ENCODE data around the gene HELZ.
"Not testable (repeated sequence)": the region's sequence is repeated elsewhere in the genome, so short reads cannot be mapped to it uniquely, and the experiment has no call there.

HELZ gene

GRCh38 chr17:67265436-67266019 is 20.5 kb upstream of the HELZ start:
- no peak for DNase-seq (ENCODE audit: low read depth in 2 of 2)

- no peak for DNase-seq (ENCODE audit: low read depth in 2 of 2)
Measured at GRCh38 chr17:67262435-67263117, 17.6 kb upstream of the HELZ start.

- no peak for DNase-seq (ENCODE audit: low read depth in 2 of 2)
Measured at GRCh38 chr17:67260170-67260987, 15.4 kb upstream of the HELZ start.

DNA sequence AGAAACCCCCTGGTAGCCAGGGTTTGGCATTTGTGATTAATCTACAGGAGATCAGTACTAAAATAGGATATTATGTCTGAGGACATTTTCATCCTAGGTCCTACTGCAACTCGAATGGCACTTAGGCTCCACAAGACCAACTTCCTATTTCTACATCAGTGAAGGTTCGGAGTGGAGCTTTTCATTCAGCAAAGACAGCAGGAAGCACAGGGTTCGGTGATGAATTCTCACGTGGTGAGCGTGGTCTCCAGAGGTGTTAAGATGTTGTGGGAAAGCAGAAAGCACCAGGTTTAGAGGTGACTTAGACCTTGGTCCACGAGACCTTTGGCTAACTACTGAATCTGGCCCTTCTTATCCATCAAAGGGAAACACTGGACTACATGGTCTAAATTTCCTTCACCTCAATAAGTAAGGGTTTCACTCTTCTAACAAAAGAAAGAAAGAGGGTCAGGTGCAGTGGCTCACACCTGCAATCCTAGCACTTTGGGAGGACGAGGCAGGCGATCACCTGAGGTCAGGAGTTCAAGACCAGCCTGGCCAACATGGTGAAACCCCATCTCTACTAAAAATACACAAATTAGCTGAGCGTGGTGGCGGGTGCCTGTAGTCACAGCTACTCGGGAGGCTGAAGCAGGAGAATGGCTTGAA is 13.9 kb upstream of the HELZ start:
- DNase-seq (ENCODE audit: low read depth in 2 of 2) = no peak

DNA sequence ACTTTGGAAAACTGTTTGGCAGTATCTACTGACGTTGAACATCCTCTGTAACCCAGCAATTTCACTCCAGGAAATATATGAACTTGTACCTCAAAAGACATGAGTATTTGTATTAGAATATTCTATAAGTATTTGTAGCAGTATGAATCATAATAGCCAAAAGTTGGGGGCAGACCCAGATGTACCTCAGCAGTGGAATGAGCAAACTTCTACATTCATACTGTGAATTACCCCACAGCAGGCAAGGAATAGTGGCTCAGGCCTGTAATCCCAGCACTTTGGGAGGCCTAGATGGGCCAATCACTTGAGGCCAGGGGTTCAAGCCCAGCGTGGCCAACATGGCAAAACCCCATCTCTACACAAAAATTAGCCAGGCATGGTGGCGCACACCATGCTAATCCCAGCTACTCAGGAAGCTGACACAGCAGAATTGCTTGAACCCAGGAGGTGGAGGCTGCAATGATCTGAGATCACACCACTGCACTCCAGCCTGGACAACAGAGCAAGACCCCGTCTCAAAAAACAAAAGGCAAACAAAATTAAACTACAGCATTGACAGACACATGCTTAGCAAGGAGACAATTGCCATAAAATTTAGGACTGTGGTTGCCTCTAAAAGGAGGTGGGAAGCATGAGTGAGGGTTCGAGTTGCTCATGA is 11.2 kb upstream of the HELZ start:
- no peak for DNase-seq (ENCODE audit: low read depth in 2 of 2)

DNA sequence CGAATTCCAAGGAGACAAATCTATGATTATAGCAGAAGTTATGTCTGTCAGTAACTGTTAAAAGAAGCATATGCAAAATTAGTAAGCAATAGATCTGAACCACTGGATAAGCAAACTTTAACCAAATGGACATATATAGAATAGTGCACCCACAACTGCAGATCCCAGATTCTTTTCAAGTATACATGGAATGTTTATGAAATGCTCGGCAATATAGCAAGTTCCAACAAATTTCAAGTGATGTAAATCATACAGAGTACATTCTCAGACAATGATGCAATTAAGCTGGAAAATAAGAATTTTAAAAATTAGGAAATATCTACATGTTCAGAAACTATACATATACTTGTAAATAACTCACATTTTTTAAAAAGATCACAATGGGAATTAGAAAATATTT is 8.4 kb upstream of the HELZ start:
- no peak for DNase-seq (ENCODE audit: low read depth in 2 of 2)

GRCh38 chr17:67251586-67251985 is 6.6 kb upstream of the HELZ start:
- not testable (repeated sequence) for DNase-seq (ENCODE audit: low read depth in 2 of 2)

- no peak for DNase-seq (ENCODE audit: low read depth in 2 of 2)
Measured at GRCh38 chr17:67248291-67248690, 3.3 kb upstream of the HELZ start.

- no peak for DNase-seq (ENCODE audit: low read depth in 2 of 2)
Measured at GRCh38 chr17:67247416-67247900, 2.5 kb upstream of the HELZ start.

- no peak for DNase-seq (ENCODE audit: low read depth in 2 of 2)
Measured at GRCh38 chr17:67246653-67247415, 1.8 kb upstream of the HELZ start.

DNA sequence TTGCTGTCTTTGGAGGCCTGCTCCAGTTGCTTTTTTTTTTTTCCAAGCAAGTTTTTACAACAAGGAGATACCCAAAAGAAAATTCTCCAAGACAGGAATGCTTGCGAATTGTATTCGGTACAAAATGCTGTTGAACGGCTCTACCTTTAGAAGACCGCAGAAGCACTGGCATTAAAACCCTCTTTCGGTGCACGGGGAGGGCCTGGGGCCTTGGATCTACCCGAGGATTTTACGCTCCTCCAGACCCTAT is 1.3 kb upstream of the HELZ start:
- DNase-seq (ENCODE audit: low read depth in 2 of 2) = no peak

DNA sequence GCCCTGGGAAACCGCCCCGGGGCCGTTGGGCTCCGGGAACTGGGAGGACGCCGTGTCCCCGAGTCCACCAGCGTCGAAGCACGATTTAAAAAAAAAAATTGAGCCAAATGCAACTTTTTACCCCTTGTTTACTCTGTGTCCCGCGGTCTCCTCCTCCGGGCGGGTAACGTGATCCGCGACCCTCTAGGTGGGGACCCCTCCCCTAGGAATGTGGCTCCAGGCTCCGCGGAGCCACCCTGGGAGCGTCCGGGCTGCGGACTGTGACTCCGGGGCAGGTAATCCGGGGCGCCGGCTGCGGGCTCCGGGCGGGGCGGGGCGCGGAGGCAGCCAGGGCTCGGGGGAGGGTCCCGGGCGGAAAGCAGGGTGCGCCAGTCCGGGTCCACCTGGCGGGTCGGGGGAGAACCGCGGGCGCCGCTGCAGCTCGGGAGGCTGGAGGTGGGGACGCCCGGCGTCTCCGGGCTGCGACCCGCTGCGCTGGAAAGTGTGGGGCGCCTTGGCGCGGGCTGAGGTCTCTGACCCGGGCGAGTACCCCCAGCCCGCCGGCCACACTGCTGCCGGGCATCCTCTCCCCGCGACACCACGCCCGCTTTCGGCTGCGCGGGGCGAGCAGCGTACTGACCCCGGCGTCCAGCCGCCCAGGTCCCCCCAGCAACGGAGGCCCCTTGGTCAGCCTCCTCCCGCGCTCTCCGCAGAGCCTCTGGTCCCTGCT is 852 bp upstream of the HELZ start:
- DNase-seq (ENCODE audit: low read depth in 2 of 2) = peak; percentile 28 to 34

GRCh38 chr17:67244431-67245072 is 444 bp downstream of the HELZ start:
- DNase-seq (ENCODE audit: low read depth in 2 of 2) = no peak

DNA sequence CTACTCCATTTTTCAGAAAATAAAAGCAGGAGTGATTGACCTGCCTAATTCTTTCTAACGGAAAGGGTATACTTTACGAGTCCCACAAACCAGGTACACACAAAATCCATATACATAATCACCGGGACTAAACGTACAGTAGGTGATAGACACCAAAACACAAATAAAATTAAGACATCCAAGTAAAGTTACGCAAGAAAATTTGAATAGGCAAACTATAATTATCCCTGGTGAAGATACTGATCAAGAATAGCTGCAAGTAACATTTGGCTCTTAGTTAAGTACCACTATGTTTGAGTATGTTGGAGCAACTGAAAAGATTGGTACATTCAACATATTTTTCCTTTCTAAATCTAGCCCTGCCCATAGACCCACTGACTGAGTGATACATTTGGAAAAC is 1.7 kb downstream of the HELZ start:
- no peak for DNase-seq (ENCODE audit: low read depth in 2 of 2)

DNA sequence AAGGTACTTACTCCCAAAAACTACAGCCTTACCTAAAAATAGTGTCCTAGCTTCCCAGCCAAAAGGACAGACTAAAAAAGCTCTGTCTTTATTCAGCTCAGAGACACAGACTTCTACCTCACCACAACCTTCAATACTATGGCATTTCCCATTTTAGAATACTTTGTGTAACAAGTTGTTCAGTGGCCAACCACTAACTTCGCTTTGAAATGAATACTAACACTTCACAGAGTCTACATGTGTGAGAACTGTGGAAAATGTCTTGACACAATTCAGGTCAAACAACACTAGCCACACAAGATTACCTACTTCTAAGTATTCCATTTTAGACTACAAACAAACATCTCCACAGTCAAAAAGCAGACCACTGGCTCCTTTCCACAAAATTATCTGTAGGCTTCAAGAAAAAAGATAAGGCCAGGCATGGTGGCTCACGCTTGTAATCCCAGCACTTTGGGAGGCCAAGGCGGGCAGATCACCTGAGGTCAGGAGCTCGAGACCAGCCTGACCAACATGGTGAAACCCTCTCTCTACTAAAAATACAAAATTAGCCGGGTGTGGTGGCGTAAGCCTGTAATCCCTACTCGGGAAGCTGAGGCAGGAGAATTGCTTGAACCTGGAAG is 3.2 kb downstream of the HELZ start:
- DNase-seq (ENCODE audit: low read depth in 2 of 2) = no peak

DNA sequence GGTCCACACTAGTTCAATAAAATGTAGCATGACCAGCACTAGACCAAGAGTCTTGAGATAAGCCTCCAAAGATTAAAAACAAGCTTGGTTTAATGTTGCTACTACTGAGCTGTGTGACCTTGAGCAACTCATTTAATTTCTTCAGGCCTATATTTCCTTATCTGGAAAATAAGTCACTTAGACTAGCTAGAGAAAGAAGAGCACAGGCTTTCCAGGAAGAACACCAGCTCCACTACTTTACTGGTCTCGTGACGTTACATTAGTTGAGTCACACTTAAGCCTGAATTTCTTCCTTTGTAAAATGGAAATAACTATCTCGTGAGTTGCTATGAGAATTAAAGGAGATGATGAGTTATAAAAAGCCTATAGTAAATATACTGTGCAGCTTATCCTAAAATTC is 5.4 kb downstream of the HELZ start:
- DNase-seq (ENCODE audit: low read depth in 2 of 2) = no peak

- no peak for DNase-seq (ENCODE audit: low read depth in 2 of 2)
Measured at GRCh38 chr17:67238991-67239390, 6.0 kb downstream of the HELZ start.

- DNase-seq (ENCODE audit: low read depth in 2 of 2) = no peak
Measured at GRCh38 chr17:67232441-67232840, 12.6 kb downstream of the HELZ start.

DNA sequence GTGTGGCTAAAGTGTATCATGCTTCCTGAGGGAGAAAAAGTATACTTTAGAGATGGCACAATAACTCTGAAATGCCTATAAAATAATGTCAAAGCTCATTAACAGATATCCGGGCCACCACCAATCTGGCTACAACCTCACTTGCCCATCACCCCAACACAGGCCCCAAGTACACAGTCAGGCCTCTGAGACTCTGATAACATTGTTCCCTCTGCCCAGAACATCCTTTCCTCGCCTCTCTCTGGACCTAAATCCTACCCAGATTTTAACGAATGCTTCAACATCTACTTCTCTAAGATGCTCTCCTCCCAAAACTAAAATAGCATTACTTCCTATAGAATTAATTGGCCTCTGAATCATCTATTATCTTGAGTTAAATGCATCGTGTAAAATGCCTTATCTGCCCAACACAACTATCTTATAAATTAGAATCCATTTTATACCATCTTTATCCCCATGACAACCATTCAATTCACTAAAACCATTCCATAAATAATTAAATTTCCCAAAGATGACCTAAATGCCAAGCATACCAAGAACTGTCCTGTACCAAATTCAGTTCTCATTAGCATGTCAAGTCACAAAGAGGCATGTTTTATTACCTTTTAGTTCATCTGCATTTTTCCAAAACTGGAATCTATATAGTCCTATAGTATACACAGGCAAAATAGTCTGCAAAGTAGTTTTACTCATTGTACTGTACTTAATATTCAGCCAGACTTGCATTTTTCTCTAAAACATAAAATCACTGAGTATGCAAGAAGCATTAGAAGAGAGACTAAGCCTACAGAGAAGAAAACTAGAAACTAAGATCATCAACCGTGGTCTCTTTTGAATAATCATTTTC is 15.7 kb downstream of the HELZ start:
- DNase-seq (ENCODE audit: low read depth in 2 of 2) = no peak

Measured in stimulated activated CD4-positive, alpha-beta T cell treated with anti-CD3 and anti-CD28 coated beads, Interleukin-15, amount 100 ng/mL, for 48 hours (primary cell).